HepG2 (cell line): ENCODE results near the gene MPLKIP. TPM values are rescaled to one million over a fixed set of nuclear protein-coding genes. Genes with fewer than 3 reads are reported as not detected.

Source experiments
- ERF ChIP-seq: IDR thresholded peaks from 2 replicates; pipeline ENCODE4 v1.6.1; 2018; ENCODE audit warnings: missing biosample characterization, missing genetic modification reagents
- FOXA3 ChIP-seq: IDR thresholded peaks from 2 replicates; pipeline ENCODE4 v1.6.1; 2016; ENCODE audit warnings: missing genetic modification reagents, missing compliant biosample characterization
- PRDM4 ChIP-seq: sonication (generic); formaldehyde crosslinking; IDR thresholded peaks from 2 replicates; pipeline ENCODE4 v1.9.0; 2021; ENCODE audit warnings: missing genetic modification reagents, borderline replicate concordance
- RAD21 ChIP-seq: fragments of 450-650 bp; formaldehyde crosslinking; IDR thresholded peaks from 2 replicates; pipeline ENCODE4 v1.5.0; 2020; ENCODE audit warnings: mild to moderate bottlenecking
- REST ChIP-seq, 2 experiments: IDR thresholded peaks; 2 replicates each; pipeline ENCODE4 v1.6.1; 2011 to 2012; ENCODE audit warnings: low read length in 2 of 2, borderline replicate concordance in 1 of 2, low read depth in 1 of 2, mild to moderate bottlenecking in 1 of 2, moderate library complexity in 1 of 2
- SMAD9 ChIP-seq: sonication (generic); formaldehyde crosslinking; IDR thresholded peaks from 2 replicates; pipeline ENCODE4 v1.5.1; 2020; ENCODE audit warnings: mild to moderate bottlenecking, missing genetic modification reagents
- UBTF ChIP-seq: sonication (generic); formaldehyde crosslinking; IDR thresholded peaks from 2 replicates; pipeline ENCODE4 v1.4.0; 2020; ENCODE audit warnings: mild to moderate bottlenecking, missing genetic modification reagents
- ZBTB34 ChIP-seq: sonication (generic); formaldehyde crosslinking; IDR thresholded peaks from 2 replicates; pipeline ENCODE4 v1.8.0; 2022; ENCODE audit warnings: mild to moderate bottlenecking, missing genetic modification reagents
- ZNF264 ChIP-seq: sonication (generic); formaldehyde crosslinking; IDR thresholded peaks from 2 replicates; pipeline ENCODE4 v1.4.0; 2020; ENCODE audit warnings: missing genetic modification reagents
- ZNF451 ChIP-seq: sonication (generic); formaldehyde crosslinking; IDR thresholded peaks from 2 replicates; pipeline ENCODE4 v1.5.0; 2020; ENCODE audit warnings: mild to moderate bottlenecking, missing genetic modification reagents
- ZNF616 ChIP-seq: sonication (generic); formaldehyde crosslinking; IDR thresholded peaks from 2 replicates; pipeline ENCODE4 v1.5.0; 2020; ENCODE audit warnings: low read depth, mild to moderate bottlenecking, missing genetic modification reagents
- ZNF761 ChIP-seq: sonication (generic); formaldehyde crosslinking; conservative IDR thresholded peaks from 2 replicates; pipeline ENCODE4 v1.4.0; 2020; ENCODE audit warnings: mild to moderate bottlenecking, missing genetic modification reagents
- ZSCAN12 ChIP-seq: sonication (generic); formaldehyde crosslinking; IDR thresholded peaks from 2 replicates; pipeline ENCODE4 v1.9.0; 2021; ENCODE audit warnings: mild to moderate bottlenecking, missing genetic modification reagents
- ZXDC ChIP-seq: sonication (generic); formaldehyde crosslinking; IDR thresholded peaks from 2 replicates; pipeline ENCODE4 v1.5.0; 2020; ENCODE audit warnings: mild to moderate bottlenecking, missing genetic modification reagents
- polyA plus RNA-seq, 8 experiments: library from polyadenylated mRNA; depleted of rRNA in 3 of 8; stranded (reverse) in 7 of 8; unstranded in 1 of 8; fragments of >200 nt; fragmentation: Illumina TruSeq in 4 of 8; extraction: Trizol in 4 of 8; gene quantifications; 2 replicates each; pipeline versions ENCODE4 v1.2.1 to v1.2.3, GENCODE V29; 2011 to 2016; ENCODE audit warnings: low read depth in 4 of 8, missing spikeins in 1 of 8, mixed read lengths in 1 of 8; ENCODE audit not compliant: insufficient read depth in 1 of 8
- total RNA-seq, 5 experiments: library from RNA; depleted of rRNA; stranded (reverse); fragments of >200 nt; fragmentation: Illumina TruSeq; extraction: Trizol; gene quantifications; 2 replicates each; pipeline ENCODE4 v1.2.3, GENCODE V29; 2016; ENCODE audit warnings: low read depth in 1 of 5

The MPLKIP gene
- total and polyA plus RNA-seq, 2 of the 13 experiments (the other 11 are each of a cell fraction or from before 2014, with no cell fraction given): 40.1 to 45.7 TPM

GRCh38 chr7:40134428-40135316, at the start of gene MPLKIP, which contains the start of gene SUGCT (continued):
- TF ChIP-seq FOXA3 (CRISPR knock-in tag) (peak; percentile 50; the same call in 1 of the 2 replicates), ERF (CRISPR knock-in tag) (no peak), SMAD9 (CRISPR knock-in tag) (no peak), ZSCAN12 (no peak), ZNF264 (CRISPR knock-in tag) (peak; percentile 63; the same call in 1 of the 2 replicates), ZNF451 (CRISPR knock-in tag) (no peak), ZXDC (CRISPR knock-in tag) (peak; percentile 94), ZNF616 (CRISPR knock-in tag) (peak; percentile 77; the same call in 1 of the 2 replicates), ZNF761 (CRISPR knock-in tag) (no peak), UBTF (CRISPR knock-in tag) (peak; percentile 72), PRDM4 (CRISPR knock-in tag) (no peak), RAD21 (CRISPR knock-in tag) (no peak), REST (IDR thresholded peaks at IDR 0.05; ENCODE audit: borderline replicate concordance in 1 of 2, low read depth in 1 of 2, low read length in 2 of 2) (peak in 1 of 2 experiments; percentile 59; a peak in 2 of 4 replicates), ZBTB34 (no peak)
